Common myeloid progenitor, CD34-positive (primary cell): ENCODE results near the gene ABO.
"Not testable (repeated sequence)": the region's sequence is repeated elsewhere in the genome, so short reads cannot be mapped to it uniquely, and the experiment has no call there.

Experiments
- CTCF ChIA-PET: fragments of 350-600 bp; sonication (Branson Sonifier 250); formaldehyde crosslinking; loops from one replicate; lab custom pipeline; 2021; ENCODE audit warnings: antibody characterized with exemption; lab: Charles Lee
- POLR2A ChIA-PET: fragments of 350-600 bp; sonication (Branson Sonifier 250); formaldehyde crosslinking; loops from one replicate; lab custom pipeline; 2021; ENCODE audit warnings: antibody characterized with exemption; lab: Charles Lee
- DNase-seq, 3 donors: peaks; one replicate each; pipeline versions ENCODE4 v3.0.0 to v3.0.0-alpha.2; 2013
- H3K27ac ChIP-seq, 2 experiments: 1 replicate in 1 of 2; 2 replicates in 1 of 2; pipeline ENCODE4 v1.7.0; 2013; ENCODE audit warnings: inconsistent platforms in 2 of 2, low read length in 2 of 2, mild to moderate bottlenecking in 2 of 2, low read depth in 1 of 2, moderate library complexity in 1 of 2; ENCODE audit not compliant: severe bottlenecking in 2 of 2, insufficient read depth in 1 of 2, poor library complexity in 1 of 2
- H3K27me3 ChIP-seq, 5 experiments: replicated peaks in 2 of 5; 1 replicate in 3 of 5; 2 replicates in 2 of 5; pipeline versions ENCODE4 v1.6.1 to v1.7.0; 2013; ENCODE audit warnings: low read length in 4 of 5, mild to moderate bottlenecking in 2 of 5, moderate library complexity in 2 of 5, inconsistent platforms in 1 of 5; ENCODE audit not compliant: insufficient read depth in 5 of 5, control insufficient read depth in 4 of 5
- H3K36me3 ChIP-seq, 4 experiments: 1 replicate in 2 of 4; 2 replicates in 2 of 4; pipeline versions ENCODE4 v1.6.1 to v1.7.0; 2013; ENCODE audit warnings: low read length in 3 of 4, control low read depth in 1 of 4, mild to moderate bottlenecking in 1 of 4; ENCODE audit not compliant: control insufficient read depth in 4 of 4, insufficient read depth in 4 of 4
- H3K4me1 ChIP-seq, 4 experiments: 1 replicate in 3 of 4; 2 replicates in 1 of 4; pipeline versions ENCODE4 v1.6.1 to v1.7.1; 2013; ENCODE audit warnings: low read length in 3 of 4, mild to moderate bottlenecking in 3 of 4, control low read depth in 1 of 4, inconsistent platforms in 1 of 4, moderate library complexity in 1 of 4; ENCODE audit not compliant: control insufficient read depth in 4 of 4, insufficient read depth in 4 of 4; ENCODE audit errors: control extremely low read depth in 1 of 4
- H3K4me3 ChIP-seq, 7 experiments: 1 replicate in 4 of 7; 2 replicates in 3 of 7; pipeline versions ENCODE4 v1.5.1 to v1.7.0; 2013; ENCODE audit warnings: mild to moderate bottlenecking in 7 of 7, low read length in 6 of 7, moderate library complexity in 6 of 7, inconsistent platforms in 2 of 7, low read depth in 2 of 7, control low read depth in 1 of 7; ENCODE audit not compliant: insufficient read depth in 4 of 7, control insufficient read depth in 1 of 7; ENCODE audit errors: extremely low read depth in 1 of 7
- H3K9me3 ChIP-seq, 5 experiments: 1 replicate in 4 of 5; 2 replicates in 1 of 5; pipeline versions ENCODE4 v1.6.1 to v1.7.1; 2013; ENCODE audit warnings: low read length in 4 of 5, mild to moderate bottlenecking in 2 of 5, inconsistent platforms in 1 of 5, low read depth in 1 of 5, moderate library complexity in 1 of 5; ENCODE audit not compliant: control insufficient read depth in 4 of 5, insufficient read depth in 2 of 5; ENCODE audit errors: control extremely low read depth in 1 of 5
- WGBS: methylation state at CpG from one replicate; pipeline ENCODE4 v1.1.5; 2013; ENCODE audit not compliant: insufficient coverage; 5-methylcytosine and 5-hydroxymethylcytosine counted together

The ABO gene

DNA sequence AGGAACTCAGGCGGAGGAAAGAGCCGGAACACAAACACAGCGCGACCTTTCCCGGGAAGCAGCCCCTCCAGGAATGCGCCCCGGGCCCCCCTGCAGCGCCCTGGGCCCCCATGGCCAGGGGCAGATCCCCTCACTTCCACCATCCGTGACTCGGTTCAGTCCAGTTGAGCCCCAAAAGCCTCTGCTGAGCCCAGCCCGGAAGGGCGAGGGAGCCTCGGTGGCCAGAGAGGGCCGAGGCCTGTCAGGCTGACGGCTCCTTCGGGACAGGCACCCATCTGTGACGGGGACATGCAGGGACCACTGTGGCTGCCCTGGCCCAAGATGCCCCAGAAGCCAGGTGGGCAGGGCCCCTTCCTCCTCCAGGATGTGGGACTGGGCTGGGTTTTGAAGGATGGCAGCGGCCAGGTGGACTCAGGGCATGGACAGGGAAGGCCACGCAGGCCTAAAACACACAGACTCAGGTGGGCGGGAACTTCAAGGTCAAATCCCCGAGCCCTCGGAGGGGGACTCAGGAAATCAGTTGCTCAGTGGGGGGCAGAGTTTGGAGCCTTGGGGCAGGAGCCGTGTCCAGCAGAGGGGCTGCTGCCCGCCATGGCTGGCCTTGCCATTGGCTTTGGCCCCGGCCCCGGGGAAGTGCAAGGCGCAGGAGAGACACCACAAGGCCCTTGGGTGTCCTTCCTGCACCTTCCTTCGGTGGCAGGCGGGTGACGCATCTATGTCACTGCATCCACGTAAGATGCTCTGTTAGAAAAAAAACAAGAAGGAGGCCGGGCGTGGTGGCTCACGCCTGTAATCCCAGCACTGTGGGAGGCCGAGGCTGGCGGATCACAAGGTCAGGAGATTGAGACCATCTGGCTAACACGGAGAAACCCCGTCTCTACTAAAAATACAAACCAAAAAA, 29.7 kb upstream of the ABO start:
- H3K4me1 ChIP-seq, result no peaks in the 10 kb centered on the region
- peaks cover 0 to 6% (median 0%) of the 10 kb centered on the region in 5 experiments for H3K27me3 ChIP-seq
- ChIA-PET POLR2A (interaction anchor here (0.7 kb wide), 1 partner anchor 66 kb away, joined by 4 read pairs; no protein-coding TSS in a partner anchor), CTCF (interaction anchor here (0.7 kb wide), 1 partner anchor 24 kb away, joined by 3 read pairs; no protein-coding TSS in a partner anchor)
- no peak overlapping the region for H3K27ac ChIP-seq
- H3K36me3 ChIP-seq, result no peaks in the 10 kb centered on the region
- H3K9me3 ChIP-seq, result no peaks in the 10 kb centered on the region
- H3K4me3 ChIP-seq, result no peak overlapping the region
- DNase-seq, result no peak
- 94% methylated on average over 24 of the region's 38 CpGs for WGBS

DNA sequence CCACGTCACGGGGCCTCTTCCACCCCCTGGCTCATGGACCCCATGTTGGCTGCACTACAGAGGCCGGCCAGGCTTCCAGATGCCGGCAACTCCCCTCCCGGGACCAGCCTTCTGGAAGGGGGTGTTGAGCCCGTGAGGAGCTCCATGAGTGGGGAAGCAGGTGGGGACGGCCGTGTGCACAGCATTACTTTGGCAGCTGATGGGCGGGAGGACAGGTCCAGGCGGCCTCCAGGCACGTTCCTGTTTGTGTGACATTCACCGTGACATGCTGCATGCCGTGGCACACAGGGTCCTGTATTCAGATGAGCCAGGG, 29.1 kb upstream of the ABO start:
- no peak for DNase-seq

DNA sequence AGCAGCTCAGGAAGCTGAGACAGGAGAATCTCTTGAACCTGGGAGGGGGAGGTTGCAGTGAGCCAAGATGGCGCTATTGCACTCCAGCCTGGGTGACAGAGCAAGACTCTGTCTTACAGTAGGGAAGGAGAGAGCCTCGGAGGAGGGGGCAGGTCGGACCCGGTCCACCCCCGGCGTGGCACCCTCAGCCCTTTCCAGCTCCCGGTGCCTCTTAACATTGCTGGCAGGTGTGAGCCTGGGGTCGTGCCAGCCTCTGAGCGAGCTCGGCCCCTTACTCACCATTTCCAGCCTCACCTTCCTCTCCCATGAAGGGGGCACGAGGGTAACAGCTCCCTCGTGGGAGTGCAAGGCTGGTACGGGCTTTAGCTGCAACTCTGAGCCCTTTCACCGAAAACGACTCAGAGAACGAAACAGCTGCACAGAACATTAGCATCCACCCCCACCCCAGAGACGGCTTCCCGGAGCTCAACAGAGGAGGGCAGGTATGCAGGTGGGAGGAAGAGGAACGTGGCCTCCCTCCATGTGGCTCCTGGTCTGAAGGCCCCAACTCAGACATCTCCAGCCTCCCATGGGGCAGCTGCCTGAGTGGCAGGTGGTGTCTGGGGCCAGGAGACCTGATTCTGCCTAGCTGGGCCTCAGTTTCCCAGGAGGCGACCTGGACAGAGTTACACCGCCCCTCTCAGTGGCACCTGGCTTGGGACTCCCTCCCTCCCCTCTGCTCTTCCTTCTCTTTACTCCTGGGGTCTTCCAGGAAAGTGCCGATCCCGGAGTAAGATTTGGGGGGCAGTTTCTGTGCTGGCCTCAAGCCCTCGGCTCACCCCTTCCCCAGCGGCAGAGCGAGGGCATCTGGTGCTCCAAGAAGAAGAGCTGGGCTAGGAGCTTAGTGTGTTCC, 28.5 kb upstream of the ABO start:
- no peak overlapping the region for H3K4me3 ChIP-seq
- CTCF ChIA-PET, result interaction anchor here (0.8 to 1.2 kb wide), 3 partner anchors 9 to 48 kb away, joined by 3 read pairs; no protein-coding TSS in a partner anchor
- WGBS, result 85% methylated on average over 17 of the region's 26 CpGs

More for the DNA sequence above, 29.1 kb upstream of the ABO start:
- WGBS, result 95% methylated on average over 10 of the region's 13 CpGs
- Histone ChIP-seq H3K9me3 (no peaks in the 10 kb centered on the region), H3K36me3 (no peaks in the 10 kb centered on the region), H3K4me3 (no peak overlapping the region), H3K27me3 (peaks cover 0 to 6% (median 0%) of the 10 kb centered on the region in 5 experiments), H3K4me1 (no peaks in the 10 kb centered on the region), H3K27ac (no peak overlapping the region)
- ChIA-PET CTCF (interaction anchor here (0.8 to 1.2 kb wide), 3 partner anchors 10 to 47 kb away, joined by 3 read pairs; no protein-coding TSS in a partner anchor), POLR2A (no interaction called here)

DNA sequence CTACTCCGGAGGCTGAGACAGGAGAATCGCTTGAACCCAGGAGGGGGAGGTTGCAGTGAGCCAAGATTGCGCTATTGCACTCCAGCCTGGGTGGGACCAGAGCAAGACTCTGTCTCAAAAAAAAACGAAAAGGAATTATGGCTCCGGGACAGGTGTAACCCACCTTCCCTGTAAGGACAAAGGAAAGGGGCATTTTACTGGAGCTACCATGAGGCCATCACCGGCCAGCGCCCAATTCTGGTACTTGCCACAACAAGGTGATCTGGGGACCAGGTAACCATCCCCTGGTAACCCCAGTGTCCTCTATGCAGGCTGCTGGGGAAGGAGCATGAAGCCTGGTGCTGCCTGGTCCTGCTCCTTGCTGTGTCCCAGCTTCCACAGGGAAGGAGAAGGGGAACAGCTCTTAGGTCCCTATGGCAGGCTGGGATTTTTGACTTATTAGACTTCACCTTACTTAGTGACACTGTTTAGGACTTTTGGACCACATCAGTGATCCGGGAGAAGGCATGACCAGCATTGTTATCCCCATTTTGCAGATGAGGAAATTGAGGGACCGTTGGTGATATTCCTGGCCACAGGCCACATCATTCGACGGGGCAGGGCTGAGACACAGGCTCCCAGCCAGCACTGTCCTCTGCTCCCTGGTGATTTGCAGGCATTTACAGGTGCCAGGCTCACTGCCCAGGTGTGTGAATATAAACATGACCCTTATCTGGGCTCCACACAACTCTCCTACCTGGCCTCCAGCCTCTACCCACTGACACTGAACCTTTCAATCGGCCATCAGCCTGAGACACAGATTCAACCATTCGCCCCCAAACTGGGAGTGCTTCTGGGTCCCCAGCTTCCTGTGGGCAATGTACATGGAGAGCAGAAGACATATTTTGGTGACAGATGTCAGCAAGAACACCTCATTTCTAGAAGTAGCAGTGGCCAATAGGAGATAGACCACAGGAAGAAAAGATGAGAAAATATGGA, 26.5 kb upstream of the ABO start:
- WGBS, result 96% methylated on average over 13 of the region's 13 CpGs
- Histone ChIP-seq H3K4me3 (no peak overlapping the region), H3K36me3 (no peaks in the 10 kb centered on the region), H3K9me3 (no peaks in the 10 kb centered on the region), H3K27ac (no peak overlapping the region), H3K27me3 (peaks cover 0 to 7% (median 0%) of the 10 kb centered on the region in 5 experiments), H3K4me1 (no peaks in the 10 kb centered on the region)
- POLR2A ChIA-PET, result no interaction called here
- DNase-seq, result no peak
- CTCF ChIA-PET, result no interaction called here

More for the DNA sequence above, 28.5 kb upstream of the ABO start:
- no peak for DNase-seq
- Histone ChIP-seq H3K4me1 (no peaks in the 10 kb centered on the region), H3K9me3 (no peaks in the 10 kb centered on the region), H3K27ac (no peak overlapping the region), H3K27me3 (peaks cover 0 to 6% (median 0%) of the 10 kb centered on the region in 5 experiments), H3K36me3 (no peaks in the 10 kb centered on the region)
- POLR2A ChIA-PET, result no interaction called here

DNA sequence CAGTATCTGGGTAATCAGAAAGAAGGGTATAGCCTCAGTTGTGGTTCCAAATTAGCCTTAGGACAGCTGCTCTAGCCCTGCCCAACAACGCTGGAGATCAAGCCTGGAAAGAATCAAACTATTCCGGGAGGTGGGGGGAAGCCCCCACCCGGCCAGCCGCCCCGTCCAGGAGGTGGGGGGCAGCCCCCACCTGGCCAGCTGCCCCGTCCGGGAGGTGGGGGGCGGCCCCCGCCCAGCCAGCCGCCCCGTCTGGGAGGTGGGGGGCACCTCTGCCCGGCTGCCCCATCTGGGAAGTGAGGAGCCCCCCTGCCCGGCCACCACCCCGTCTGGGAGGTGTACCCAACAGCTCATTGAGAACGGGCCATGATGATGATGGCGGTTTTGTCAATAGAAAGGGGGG, 25.0 kb upstream of the ABO start:
- POLR2A ChIA-PET, DNase-seq: not testable (repeated sequence)

DNA sequence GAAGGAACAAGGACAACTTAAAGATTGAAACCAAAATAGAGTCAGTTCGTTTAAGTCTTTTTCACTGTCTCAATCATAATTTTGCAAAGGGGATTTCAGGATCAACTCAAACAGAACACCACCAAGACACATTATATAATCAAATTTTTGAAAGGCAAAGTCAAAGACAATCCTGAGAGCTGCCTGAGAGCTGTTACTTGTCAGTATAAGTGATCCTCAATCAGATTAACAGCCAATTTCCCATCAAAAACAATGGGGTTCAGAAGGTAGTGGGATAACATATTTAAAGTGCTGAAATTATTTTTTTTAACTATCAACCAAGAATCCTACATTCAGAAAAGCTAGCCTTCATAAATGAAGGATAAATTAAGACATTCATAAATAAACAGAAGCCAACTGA, 19.3 kb upstream of the ABO start:
- no peak for DNase-seq
- POLR2A ChIA-PET, result no interaction called here
- H3K9me3 ChIP-seq, result peaks cover 0 to 29% (median 14%) of the 10 kb centered on the region in 5 experiments
- no peak overlapping the region for H3K27ac ChIP-seq
- WGBS, result 75% methylated on average over 1 of the region's 1 CpG
- H3K4me1 ChIP-seq, result no peaks in the 10 kb centered on the region
- CTCF ChIA-PET, result interaction anchor here (1.1 kb wide), 1 partner anchor 9 kb away, joined by 3 read pairs; no protein-coding TSS in a partner anchor
- H3K4me3 ChIP-seq, result no peak overlapping the region
- no peaks in the 10 kb centered on the region for H3K36me3 ChIP-seq
- H3K27me3 ChIP-seq, result peaks cover 0 to 3% (median 0%) of the 10 kb centered on the region in 5 experiments

More for the DNA sequence above, 25.0 kb upstream of the ABO start:
- WGBS, result 91% methylated on average over 8 of the region's 16 CpGs
- not testable (repeated sequence) for H3K9me3 ChIP-seq, H3K4me3 ChIP-seq, H3K27me3 ChIP-seq, H3K4me1 ChIP-seq, H3K36me3 ChIP-seq, H3K27ac ChIP-seq
- CTCF ChIA-PET, result interaction anchor here (1.3 kb wide), 1 partner anchor 16 kb away, joined by 4 read pairs; no protein-coding TSS in a partner anchor
